G401 (cell line): ENCODE measurements around the gene SHC3. TPM values are rescaled to one million over a fixed set of nuclear protein-coding genes. Genes with fewer than 3 reads are reported as not detected.

Source experiments
- DNase-seq: peaks from one replicate; pipeline ENCODE4 v3.0.0-alpha.2; 2015; ENCODE audit warnings: low spot score
- in situ Hi-C: cut with HindIII; loops from 2 replicates; pipeline ENCODE4 v1.10.0; 2016; ENCODE audit warnings: low sequenced_read_pairs, mixed read lengths
- total RNA-seq: library from RNA; depleted of rRNA; stranded (reverse); fragments of >200 nt; shearing (Covaris generic); gene quantifications from 2 replicates; pipeline ENCODE4 v1.2.3, GENCODE V29; 2014

The SHC3 gene
- total RNA-seq, 1 experiment from 2014 or later = not detected

GRCh38 chr9:89166852-89167251 lies 11.8 kb downstream of the SHC3 start:
- no peak for DNase-seq
- in situ Hi-C loops = no loop called here

DNA sequence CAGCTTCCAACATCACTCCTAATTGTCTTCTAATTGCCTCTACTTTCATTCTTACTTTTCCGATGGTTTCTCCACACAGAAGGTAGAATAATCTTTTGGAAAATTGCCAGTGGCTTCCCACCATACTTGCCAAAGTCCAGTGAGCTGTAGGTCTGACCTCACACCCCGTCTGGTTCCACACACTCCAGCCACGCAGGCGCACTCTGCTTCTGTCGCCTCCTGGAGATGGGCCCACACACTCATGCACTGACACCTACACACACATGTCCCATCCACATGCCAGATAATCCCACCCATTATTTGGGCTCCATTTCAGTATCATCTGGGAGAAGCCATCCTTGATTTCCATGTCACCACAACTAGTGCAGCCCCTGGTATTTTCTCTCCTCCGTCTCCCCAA lies 12.7 kb downstream of the SHC3 start:
- no peak for DNase-seq
- in situ Hi-C loops = no loop called here

GRCh38 chr9:89165341-89165740 lies 13.3 kb downstream of the SHC3 start:
- in situ Hi-C loops = no loop called here
- DNase-seq = no peak

- no peak for DNase-seq
- in situ Hi-C loops = no loop called here
Measured at GRCh38 chr9:89161221-89161620, 17.4 kb downstream of the SHC3 start.

DNA sequence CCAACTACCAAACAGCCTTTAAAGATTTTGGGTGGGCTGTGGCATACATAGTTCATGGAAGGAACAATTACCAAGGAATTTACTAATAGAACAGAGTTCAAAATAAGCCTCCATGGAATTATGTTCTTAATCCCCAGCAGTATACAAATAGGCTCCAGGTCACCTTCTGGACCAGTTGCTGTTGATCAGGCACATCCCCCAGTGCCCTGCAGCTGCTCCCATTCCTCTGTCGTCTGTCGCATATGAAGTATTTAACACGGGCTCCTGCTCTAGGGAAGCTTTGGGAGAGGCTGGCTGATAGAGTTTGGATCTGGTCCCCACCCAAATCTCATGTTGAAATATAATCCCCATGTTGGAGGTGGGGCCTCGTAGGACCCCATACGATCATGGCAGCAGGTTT lies 17.8 kb downstream of the SHC3 start:
- DNase-seq = no peak
- in situ Hi-C loops = no loop called here

- in situ Hi-C loops = no loop called here
- DNase-seq = no peak
Measured at GRCh38 chr9:89154651-89155336, 23.8 kb downstream of the SHC3 start.

DNA sequence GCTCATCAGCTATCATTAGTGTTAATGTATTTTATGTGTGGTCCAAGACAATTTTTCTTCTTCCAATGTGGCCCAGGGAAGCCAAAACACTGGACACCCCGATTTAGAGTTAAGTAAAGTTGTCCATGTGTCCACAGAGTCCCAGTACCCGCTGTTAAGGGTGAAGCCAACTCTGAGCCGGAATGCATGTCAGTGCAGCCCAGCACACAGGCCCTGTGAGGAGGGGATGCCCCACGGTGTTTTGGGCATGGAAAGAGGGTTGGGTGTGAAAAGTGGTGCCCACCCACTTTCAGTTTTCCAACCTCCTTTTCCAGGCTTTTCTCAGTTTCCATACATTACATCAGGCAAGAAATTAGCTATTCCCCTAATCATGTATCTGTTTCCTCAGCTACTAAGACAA lies 24.4 kb downstream of the SHC3 start:
- DNase-seq = no peak
- in situ Hi-C loops = no loop called here

- in situ Hi-C loops = no loop called here
- DNase-seq = no peak
Measured at GRCh38 chr9:89153232-89154017, 25.2 kb downstream of the SHC3 start.

DNA sequence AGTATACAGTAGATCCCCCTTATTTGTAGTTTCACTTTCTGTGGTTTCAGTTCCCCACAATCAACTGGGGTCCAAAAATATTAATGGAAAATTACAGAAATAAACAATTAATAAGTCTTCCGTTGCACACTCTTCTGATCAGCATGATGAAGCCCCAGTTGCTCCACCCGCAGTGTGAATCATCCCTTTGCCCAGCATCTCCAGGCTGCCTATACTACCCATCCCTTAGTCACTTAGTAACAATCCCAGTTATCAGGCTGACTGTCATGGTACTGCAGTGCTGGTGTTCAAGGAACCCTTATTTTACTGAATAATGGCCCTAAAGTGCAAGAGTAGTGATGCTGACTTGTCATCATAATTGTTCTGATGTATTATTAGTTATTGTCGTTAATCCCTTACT lies 28.9 kb downstream of the SHC3 start:
- in situ Hi-C loops = no loop called here
- DNase-seq = no peak

GRCh38 chr9:89145097-89145496 lies 33.5 kb downstream of the SHC3 start:
- no peak for DNase-seq
- in situ Hi-C loops = no loop called here

DNA sequence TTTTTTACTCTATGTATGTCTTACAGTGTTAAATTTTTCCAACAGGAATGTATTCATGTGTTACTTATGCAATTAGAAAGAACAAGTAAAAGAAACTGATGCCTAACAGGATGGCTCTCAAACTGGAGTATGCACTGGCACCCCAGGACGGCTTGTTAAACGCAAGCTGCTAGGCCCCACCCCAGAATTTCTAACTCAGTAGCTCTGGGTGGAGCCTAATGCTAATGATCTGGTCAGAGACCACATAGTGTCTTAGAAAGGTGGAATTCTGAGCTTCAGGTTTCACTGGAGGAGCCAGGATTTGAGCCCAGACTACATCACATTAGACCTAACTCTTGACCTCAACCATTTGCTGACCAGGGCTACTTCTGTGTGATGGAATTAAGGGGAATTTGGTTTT lies 34.4 kb downstream of the SHC3 start:
- no peak for DNase-seq
- in situ Hi-C loops = no loop called here

GRCh38 chr9:89143266-89143665 lies 35.4 kb downstream of the SHC3 start:
- no peak for DNase-seq
- in situ Hi-C loops = no loop called here

- in situ Hi-C loops = no loop called here
- no peak for DNase-seq
Measured at GRCh38 chr9:89139455-89139854, 39.2 kb downstream of the SHC3 start.

GRCh38 chr9:89138463-89139390 lies 39.9 kb downstream of the SHC3 start:
- in situ Hi-C loops = no loop called here

GRCh38 chr9:89137542-89138462 lies 40.8 kb downstream of the SHC3 start:
- DNase-seq = no peak
- in situ Hi-C loops = no loop called here

More at GRCh38 chr9:89138463-89139390, 39.9 kb downstream of the SHC3 start:
- DNase-seq = no peak

GRCh38 chr9:89135591-89136166 lies 42.9 kb downstream of the SHC3 start:
- in situ Hi-C loops = no loop called here

GRCh38 chr9:89134709-89135108 lies 43.9 kb downstream of the SHC3 start:
- in situ Hi-C loops = no loop called here
- DNase-seq = no peak

More at GRCh38 chr9:89135591-89136166, 42.9 kb downstream of the SHC3 start:
- DNase-seq = no peak

GRCh38 chr9:89122949-89123348 lies 55.7 kb downstream of the SHC3 start:
- in situ Hi-C loops = no loop called here
- DNase-seq = no peak
